Measurements from ENCODE around the gene BLMH. TPM values are rescaled to one million over a fixed set of nuclear protein-coding genes. Genes with fewer than 3 reads are reported as not detected.

BLMH gene
- total RNA-seq, 1 experiment from 2014 or later, result 20.7 TPM

DNA sequence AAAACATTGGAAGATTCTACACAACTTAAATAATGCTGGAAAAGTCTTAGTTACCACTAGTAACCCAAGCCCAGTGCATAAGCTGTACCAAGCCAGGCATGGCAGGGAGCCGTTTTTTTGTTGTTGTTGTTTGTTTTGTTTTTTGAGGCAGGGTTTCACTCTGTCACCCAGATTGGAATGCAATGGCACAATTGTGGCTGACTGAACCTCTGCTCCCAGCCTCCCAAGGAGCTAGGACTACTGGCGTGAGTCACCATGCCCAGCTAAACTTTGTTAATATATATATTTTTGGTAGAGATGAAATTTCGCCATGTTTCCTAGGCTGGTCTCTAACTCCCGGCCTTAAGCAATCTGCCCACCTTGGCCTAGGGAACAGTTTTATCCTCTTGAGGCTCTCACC lies 42.7 kb upstream of the BLMH start:
- Histone ChIP-seq H3K79me2 (ENCODE audit: low read depth) (no peaks in the 10 kb centered on the region), H3K4me2 (no peak overlapping the region), H3K9me2 (ENCODE audit: insufficient read depth) (no peaks in the 10 kb centered on the region), H3K27me3 (ENCODE audit: insufficient read depth, low read depth) (no peaks in the 10 kb centered on the region), H3K4me1 (replicated peaks; ENCODE audit: insufficient read depth) (peaks cover 10% of the 10 kb centered on the region; the same call in 1 of the 2 replicates), H2AFZ (no peak overlapping the region), H4K20me1 (ENCODE audit: insufficient read depth) (no peaks in the 10 kb centered on the region), H3K4me3 (no peak overlapping the region), H3K36me3 (ENCODE audit: low read depth) (no peaks in the 10 kb centered on the region), H3F3A (ENCODE audit: insufficient read depth, low read depth) (no peaks in the 10 kb centered on the region), H3K27ac (no peak overlapping the region), H3K9me3 (ENCODE audit: insufficient read depth, low read depth) (no peaks in the 10 kb centered on the region)
- TF ChIP-seq EZH2 (IDR thresholded peaks at IDR 0.05; ENCODE audit: low read depth), result no peak
- TF ChIP-seq, protein P1, sequence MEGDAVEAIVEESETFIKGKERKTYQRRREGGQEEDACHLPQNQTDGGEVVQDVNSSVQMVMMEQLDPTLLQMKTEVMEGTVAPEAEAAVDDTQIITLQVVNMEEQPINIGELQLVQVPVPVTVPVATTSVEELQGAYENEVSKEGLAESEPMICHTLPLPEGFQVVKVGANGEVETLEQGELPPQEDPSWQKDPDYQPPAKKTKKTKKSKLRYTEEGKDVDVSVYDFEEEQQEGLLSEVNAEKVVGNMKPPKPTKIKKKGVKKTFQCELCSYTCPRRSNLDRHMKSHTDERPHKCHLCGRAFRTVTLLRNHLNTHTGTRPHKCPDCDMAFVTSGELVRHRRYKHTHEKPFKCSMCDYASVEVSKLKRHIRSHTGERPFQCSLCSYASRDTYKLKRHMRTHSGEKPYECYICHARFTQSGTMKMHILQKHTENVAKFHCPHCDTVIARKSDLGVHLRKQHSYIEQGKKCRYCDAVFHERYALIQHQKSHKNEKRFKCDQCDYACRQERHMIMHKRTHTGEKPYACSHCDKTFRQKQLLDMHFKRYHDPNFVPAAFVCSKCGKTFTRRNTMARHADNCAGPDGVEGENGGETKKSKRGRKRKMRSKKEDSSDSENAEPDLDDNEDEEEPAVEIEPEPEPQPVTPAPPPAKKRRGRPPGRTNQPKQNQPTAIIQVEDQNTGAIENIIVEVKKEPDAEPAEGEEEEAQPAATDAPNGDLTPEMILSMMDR (conservative IDR thresholded peaks at IDR 0.05), result no peak
- DNase-seq, result peak in 1 of 2 experiments; percentile 40
- CTCF ChIA-PET, result interaction anchor here (0.6 kb wide), 1 partner anchor 140 kb away, joined by 10 read pairs; no protein-coding TSS in a partner anchor
- intact Hi-C loops (cut with micrococcal nuclease; ENCODE audit: unreplicated experiment), result no loop called here
- no TSS peak for BruUV-seq (replicated peaks)
- POLR2A ChIA-PET (ENCODE audit: unreplicated experiment), result no interaction called here

DNA sequence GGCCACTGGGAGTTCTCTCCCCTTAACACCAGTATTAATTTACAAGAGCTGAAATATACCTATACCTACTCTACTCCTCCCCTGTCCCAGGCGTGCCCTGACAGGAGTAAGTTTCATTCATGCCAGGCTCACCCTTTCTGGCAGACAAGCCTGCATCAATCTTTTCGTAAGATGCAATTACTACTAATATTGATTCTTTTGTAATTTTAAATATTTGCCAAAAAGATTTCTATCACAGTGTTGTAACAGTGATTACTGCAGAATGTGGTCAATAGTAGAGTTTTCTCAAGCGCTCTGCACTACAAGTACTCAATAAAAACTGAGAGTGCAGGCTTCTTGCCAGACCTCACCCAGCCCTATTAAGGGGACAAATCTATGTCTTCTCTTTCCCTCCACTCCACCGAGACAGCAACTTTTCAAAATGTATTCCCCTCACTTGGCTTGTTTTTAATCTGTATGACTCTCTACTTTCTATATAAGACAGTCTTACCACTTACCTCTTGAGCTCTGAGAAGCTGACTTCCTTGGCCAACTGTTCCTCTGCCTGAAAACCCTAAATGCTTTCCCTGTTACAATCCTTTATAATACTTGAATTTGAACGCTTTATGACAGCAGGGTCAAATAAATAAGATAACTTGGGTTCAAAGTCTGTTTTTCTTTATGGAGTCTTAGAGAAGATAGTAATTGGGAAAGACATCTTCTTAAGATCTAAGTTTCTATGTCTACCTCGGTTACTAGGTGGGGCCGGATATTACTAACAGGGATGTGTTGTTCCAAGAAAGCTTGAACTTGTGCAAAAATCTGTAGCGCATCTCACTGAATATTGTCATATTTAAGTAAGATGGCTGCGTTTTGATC lies 42.0 kb upstream of the BLMH start, which contains the start of gene TMIGD1:
TSS of gene TMIGD1 (minus strand) at position 555 of the 858 bp plus-strand sequence. CDS start 1,924 bp downstream, outside the sequence.
- Histone ChIP-seq H3K9me3 (ENCODE audit: insufficient read depth, low read depth) (no peaks in the 10 kb centered on the region), H3K9me2 (ENCODE audit: insufficient read depth) (no peaks in the 10 kb centered on the region), H2AFZ (no peak within 1 kb of the TSS), H3K27me3 (ENCODE audit: insufficient read depth, low read depth) (no peaks in the 10 kb centered on the region), H3K4me2 (no peak within 1 kb of the TSS), H3K79me2 (ENCODE audit: low read depth) (no peaks in the 10 kb centered on the region), H4K20me1 (ENCODE audit: insufficient read depth) (no peaks in the 10 kb centered on the region), H3K4me3 (no peak within 1 kb of the TSS), H3K36me3 (ENCODE audit: low read depth) (no peaks in the 10 kb centered on the region), H3K27ac (no peak within 1 kb of the TSS), H3F3A (ENCODE audit: insufficient read depth, low read depth) (no peaks in the 10 kb centered on the region), H3K4me1 (replicated peaks; ENCODE audit: insufficient read depth) (peaks cover 10% of the 10 kb centered on the region; the same call in 1 of the 2 replicates)
- no peak for TF ChIP-seq EZH2 (IDR thresholded peaks at IDR 0.05; ENCODE audit: low read depth)
- TF ChIP-seq, protein P1 (conservative IDR thresholded peaks at IDR 0.05), result no peak
- CTCF ChIA-PET, result no interaction called here
- no peak for DNase-seq
- intact Hi-C loops (cut with micrococcal nuclease; ENCODE audit: unreplicated experiment), result no loop called here
- POLR2A ChIA-PET (ENCODE audit: unreplicated experiment), result interaction anchor here (0.6 kb wide), 1 partner anchor 173 kb away, joined by 7 read pairs; no protein-coding TSS in a partner anchor
- BruUV-seq (replicated peaks), result no TSS peak

DNA sequence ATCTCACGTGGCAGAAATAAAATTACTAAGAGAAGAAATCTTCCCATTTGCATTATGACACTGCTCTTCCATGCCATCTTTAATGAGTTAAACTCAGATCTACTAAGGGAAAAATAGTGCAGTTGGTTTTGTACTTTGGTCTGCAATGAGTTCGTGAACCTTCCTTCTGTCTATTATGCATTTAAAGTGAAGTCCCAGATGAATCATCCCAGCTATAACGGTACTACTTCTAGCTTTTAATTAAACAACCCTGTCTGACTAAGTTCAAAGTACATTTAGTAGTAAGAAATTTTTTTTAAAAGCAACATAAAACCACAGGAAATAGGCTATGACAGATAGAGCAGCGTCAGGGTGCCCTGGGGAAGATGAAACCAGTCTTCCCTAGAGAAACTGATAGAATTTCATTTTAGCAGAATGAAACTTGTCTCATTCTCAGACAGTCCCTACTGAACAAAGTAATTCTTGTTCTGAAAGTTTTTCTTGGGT lies 40.4 kb upstream of the BLMH start:
- Histone ChIP-seq H3K27ac (no peak overlapping the region), H3K4me3 (no peak overlapping the region), H4K20me1 (ENCODE audit: insufficient read depth) (no peaks in the 10 kb centered on the region), H3K9me2 (ENCODE audit: insufficient read depth) (no peaks in the 10 kb centered on the region), H2AFZ (no peak overlapping the region), H3F3A (ENCODE audit: insufficient read depth, low read depth) (no peaks in the 10 kb centered on the region), H3K4me2 (no peak overlapping the region), H3K36me3 (ENCODE audit: low read depth) (no peaks in the 10 kb centered on the region), H3K27me3 (ENCODE audit: insufficient read depth, low read depth) (no peaks in the 10 kb centered on the region), H3K79me2 (ENCODE audit: low read depth) (no peaks in the 10 kb centered on the region), H3K9me3 (ENCODE audit: insufficient read depth, low read depth) (no peaks in the 10 kb centered on the region), H3K4me1 (replicated peaks; ENCODE audit: insufficient read depth) (no peaks in the 10 kb centered on the region)
- BruUV-seq (replicated peaks), result no TSS peak
- POLR2A ChIA-PET (ENCODE audit: unreplicated experiment), result no interaction called here
- TF ChIP-seq, protein P1 (conservative IDR thresholded peaks at IDR 0.05), result no peak
- no peak for TF ChIP-seq EZH2 (IDR thresholded peaks at IDR 0.05; ENCODE audit: low read depth)
- intact Hi-C loops (cut with micrococcal nuclease; ENCODE audit: unreplicated experiment), result no loop called here
- no peak for DNase-seq
- CTCF ChIA-PET, result no interaction called here

All from PC-9 (cell line).